ENCODE measurements around the gene MRPL9. TPM values are rescaled to one million over a fixed set of nuclear protein-coding genes. Genes with fewer than 3 reads are reported as not detected.
"Not testable (repeated sequence)": the region's sequence is repeated elsewhere in the genome, so short reads cannot be mapped to it uniquely, and the experiment has no call there.

MRPL9 gene
- total RNA-seq, 1 donor from 2014 or later: 166 TPM

DNA sequence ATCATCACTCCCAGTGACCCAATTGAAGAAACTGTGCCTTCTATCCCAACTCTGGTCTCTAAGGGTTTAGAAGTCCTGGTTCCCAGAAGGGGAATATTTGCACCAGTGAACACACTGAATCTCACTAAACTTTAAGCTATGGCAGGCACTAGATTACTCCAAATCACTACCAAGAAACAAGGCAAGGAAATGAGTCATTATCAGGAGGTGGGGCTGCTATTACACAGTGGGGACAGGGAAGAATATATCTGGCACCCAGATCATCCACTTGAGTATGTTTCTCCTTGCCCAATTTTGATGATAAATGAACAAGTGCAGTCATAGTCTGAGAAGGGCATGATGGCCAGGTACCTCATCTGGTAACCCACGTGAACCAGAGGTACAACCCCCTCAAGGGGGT lies 7.0 kb downstream of the MRPL9 start:
- TF ChIP-seq, protein P1, sequence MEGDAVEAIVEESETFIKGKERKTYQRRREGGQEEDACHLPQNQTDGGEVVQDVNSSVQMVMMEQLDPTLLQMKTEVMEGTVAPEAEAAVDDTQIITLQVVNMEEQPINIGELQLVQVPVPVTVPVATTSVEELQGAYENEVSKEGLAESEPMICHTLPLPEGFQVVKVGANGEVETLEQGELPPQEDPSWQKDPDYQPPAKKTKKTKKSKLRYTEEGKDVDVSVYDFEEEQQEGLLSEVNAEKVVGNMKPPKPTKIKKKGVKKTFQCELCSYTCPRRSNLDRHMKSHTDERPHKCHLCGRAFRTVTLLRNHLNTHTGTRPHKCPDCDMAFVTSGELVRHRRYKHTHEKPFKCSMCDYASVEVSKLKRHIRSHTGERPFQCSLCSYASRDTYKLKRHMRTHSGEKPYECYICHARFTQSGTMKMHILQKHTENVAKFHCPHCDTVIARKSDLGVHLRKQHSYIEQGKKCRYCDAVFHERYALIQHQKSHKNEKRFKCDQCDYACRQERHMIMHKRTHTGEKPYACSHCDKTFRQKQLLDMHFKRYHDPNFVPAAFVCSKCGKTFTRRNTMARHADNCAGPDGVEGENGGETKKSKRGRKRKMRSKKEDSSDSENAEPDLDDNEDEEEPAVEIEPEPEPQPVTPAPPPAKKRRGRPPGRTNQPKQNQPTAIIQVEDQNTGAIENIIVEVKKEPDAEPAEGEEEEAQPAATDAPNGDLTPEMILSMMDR (conservative IDR thresholded peaks at IDR 0.05; ENCODE audit: low read depth, low read length): no peak
- DNase-seq (ENCODE audit: low read depth): peak; percentile 38

DNA sequence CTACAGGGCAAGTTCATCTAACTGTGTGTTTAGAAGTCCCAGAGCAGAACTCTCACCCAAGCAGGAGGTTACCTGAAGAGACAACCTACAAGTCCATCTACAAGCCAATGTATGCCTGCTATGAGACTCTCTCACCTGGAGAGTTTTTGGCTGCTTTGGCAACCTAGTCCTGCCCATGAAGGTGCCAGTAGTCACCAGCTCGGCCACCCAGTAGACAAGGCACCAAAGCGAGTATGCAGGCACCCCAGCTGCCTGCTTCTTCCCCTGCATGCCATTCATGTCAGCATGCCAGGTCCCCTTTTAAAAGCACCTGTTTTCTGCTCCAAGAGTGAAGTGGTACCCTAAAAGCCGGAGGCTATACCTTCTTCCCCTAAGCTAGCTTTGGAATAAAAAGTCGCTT lies 21.8 kb downstream of the MRPL9 start:
- TF ChIP-seq, protein P1 (conservative IDR thresholded peaks at IDR 0.05; ENCODE audit: low read depth, low read length): no peak
- no peak for DNase-seq (ENCODE audit: low read depth)
- H3K4me3 ChIP-seq (ENCODE audit: low read depth, low read length): no peak overlapping the region

More for the DNA sequence above, 7.0 kb downstream of the MRPL9 start:
- no peak overlapping the region for H3K4me3 ChIP-seq (ENCODE audit: low read depth, low read length)

DNA sequence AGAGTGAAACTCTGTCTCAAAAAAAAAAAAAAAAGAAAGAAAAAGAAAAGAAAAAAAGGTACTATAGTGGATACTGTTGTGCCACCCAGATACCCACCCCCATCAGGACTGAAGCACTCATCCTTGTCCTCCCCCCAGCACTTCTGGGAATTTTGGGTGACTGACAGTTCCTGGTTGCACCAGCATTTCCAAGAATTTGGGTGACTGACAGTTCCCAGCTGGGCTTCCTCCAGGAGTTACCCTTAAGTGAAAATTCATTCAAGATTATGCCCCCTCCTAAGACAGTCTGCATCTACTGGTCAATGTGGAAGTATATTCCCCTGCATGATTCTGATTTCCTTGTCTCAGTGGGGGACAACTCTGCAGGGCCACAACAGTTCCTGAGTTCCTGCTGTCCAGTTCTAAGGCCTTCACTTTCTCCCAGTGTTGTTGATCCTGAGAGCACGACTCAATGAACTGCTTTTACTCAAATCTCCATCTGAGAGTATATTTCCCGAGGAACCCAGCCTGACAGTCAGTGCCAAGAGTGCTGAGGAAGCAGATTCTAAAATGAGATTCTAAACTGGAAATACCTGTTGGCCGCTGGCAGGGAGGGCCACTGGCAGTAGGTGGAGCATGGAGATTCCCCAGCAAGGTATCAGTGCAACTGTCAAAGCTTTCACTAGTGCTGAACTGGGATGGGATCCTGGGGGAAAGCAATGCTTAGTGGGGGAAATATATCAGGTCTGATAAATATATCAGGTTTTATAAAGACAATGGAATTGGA lies 23.5 kb downstream of the MRPL9 start:
- no peak overlapping the region for H3K4me3 ChIP-seq (ENCODE audit: low read depth, low read length)
- TF ChIP-seq, protein P1 (conservative IDR thresholded peaks at IDR 0.05; ENCODE audit: low read depth, low read length): no peak
- DNase-seq (ENCODE audit: low read depth): no peak

DNA sequence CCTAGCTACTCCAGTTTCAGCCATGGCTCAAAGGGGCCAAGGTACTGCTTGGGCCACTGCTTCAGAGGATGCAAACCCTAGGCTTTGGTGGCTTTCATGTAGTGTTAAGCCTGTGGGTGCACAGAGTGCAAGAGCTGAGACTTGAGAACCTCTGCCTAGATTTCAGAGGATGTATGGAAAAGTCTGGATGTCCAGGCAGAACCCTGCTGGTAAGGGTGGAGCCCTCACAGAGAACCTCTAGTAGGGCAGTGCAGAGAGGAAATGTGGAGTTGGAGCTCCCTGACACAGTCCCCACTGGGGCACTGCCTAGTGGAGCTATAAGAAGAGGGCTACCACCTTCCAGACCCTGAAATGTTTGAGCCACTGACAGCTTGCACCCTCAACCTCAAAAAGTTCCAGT lies 25.8 kb downstream of the MRPL9 start:
- no peak for DNase-seq (ENCODE audit: low read depth)
- TF ChIP-seq, protein P1 (conservative IDR thresholded peaks at IDR 0.05; ENCODE audit: low read depth, low read length): no peak
- H3K4me3 ChIP-seq (ENCODE audit: low read depth, low read length): no peak overlapping the region

DNA sequence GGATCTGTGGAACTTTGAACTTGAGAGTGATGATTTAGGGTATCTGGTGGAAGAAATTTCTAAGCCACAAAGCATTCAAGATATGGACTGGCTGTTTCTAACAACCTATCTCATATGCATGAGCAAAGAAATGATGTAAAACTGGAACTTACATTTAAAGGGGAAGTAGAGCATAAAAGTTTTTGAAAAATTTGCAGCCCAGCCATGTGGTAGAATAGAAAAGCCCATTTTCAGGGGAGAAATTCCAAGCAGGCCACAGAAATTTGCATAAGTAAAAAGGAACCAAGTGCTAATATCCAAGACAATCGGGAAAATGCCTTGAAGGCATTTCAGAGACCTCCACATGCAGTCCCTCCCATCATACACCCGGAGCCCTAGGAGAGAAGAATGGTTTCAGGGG lies 26.3 kb downstream of the MRPL9 start:
- no peak for DNase-seq (ENCODE audit: low read depth)
- TF ChIP-seq, protein P1 (conservative IDR thresholded peaks at IDR 0.05; ENCODE audit: low read depth, low read length): no peak

DNA sequence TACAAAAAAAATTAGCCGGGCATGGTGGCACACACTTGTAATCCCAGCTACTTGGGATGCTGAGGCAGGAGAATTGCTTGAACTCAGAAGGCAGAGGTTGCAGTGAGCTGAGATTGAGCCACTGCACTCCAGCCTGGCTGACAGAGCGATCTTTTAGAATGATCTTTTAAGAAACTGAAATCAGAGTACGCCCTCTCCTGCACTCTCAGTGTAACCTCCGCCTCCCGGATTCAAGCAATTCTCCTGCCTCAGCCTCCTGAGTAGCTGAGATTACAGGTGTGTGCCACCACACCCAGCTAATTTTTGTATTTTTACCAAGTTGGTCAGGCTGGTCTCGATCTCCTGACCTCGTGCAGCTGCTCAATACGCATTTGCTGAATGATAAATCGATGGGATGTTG lies 29.3 kb downstream of the MRPL9 start:
- H3K4me3 ChIP-seq (ENCODE audit: low read depth, low read length); DNase-seq (ENCODE audit: low read depth): not testable (repeated sequence)

More for the DNA sequence above, 26.3 kb downstream of the MRPL9 start:
- H3K4me3 ChIP-seq (ENCODE audit: low read depth, low read length): no peak overlapping the region

DNA sequence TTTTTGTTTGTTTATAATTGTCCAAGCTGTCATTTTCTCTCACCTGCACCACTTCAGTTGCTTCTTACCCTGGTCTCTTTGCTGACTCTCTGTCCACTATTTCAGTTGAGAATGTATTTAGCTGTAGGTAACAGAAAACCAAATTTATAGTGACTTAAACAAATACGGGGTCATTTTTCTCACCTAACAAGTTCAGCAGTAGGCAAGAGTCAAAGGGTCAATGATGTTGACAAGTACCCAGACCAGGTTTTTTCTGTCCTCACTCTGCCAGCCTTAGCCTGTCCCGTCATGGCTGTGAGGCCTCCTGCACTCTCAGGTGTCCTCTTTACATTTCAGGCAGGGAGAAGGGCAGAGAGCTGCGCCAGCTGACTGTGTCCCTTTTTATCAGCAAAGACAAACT lies 30.2 kb downstream of the MRPL9 start:
- TF ChIP-seq, protein P1 (conservative IDR thresholded peaks at IDR 0.05; ENCODE audit: low read depth, low read length): no peak
- H3K4me3 ChIP-seq (ENCODE audit: low read depth, low read length): no peak overlapping the region

More for the DNA sequence above, 30.2 kb downstream of the MRPL9 start:
- DNase-seq (ENCODE audit: low read depth): no peak

Data from epithelial cell of proximal tubule (primary cell).